OCI-LY3 (cell line): ENCODE measurements around the gene PFN1.
"Not testable (repeated sequence)": the region's sequence is repeated elsewhere in the genome, so short reads cannot be mapped to it uniquely, and the experiment has no call there.

Experiments
- H2AFZ ChIP-seq: fragments of 200-600, 300-600 bp; shearing (Covaris generic); 2 replicates; pipeline ENCODE4 v1.6.0; 2014; ENCODE audit warnings: antibody characterized with exemption, low read depth, low read length
- H3K27ac ChIP-seq: fragments of 200-600, 300-600 bp; sonication (generic); 2 replicates; pipeline ENCODE4 v1.5.1; 2014; ENCODE audit warnings: mild to moderate bottlenecking, low read length, moderate library complexity, mixed read lengths
- H3K27me3 ChIP-seq: fragments of 200-600, 300-600 bp; sonication (generic); 2 replicates; pipeline ENCODE4 v1.6.1; 2014; ENCODE audit warnings: low read depth, low read length, mixed read lengths
- H3K36me3 ChIP-seq: fragments of 200-600, 300-600 bp; sonication (generic); replicated peaks from 2 replicates; pipeline ENCODE3; 2014; ENCODE audit warnings: low read depth, low read length, mixed read lengths
- H3K4me1 ChIP-seq: fragments of 300-600, 200-600 bp; sonication (generic); 2 replicates; pipeline ENCODE4 v1.6.1; 2014; ENCODE audit warnings: low read length, mixed read lengths
- H3K4me2 ChIP-seq: fragments of 200-600, 300-600 bp; sonication (generic); 2 replicates; pipeline ENCODE4 v1.6.1; 2014; ENCODE audit warnings: low read length, mixed read lengths
- H3K4me3 ChIP-seq: fragments of 300-600, 200-600 bp; sonication (generic); 2 replicates; pipeline ENCODE4 v1.5.1; 2014; ENCODE audit warnings: antibody characterized with exemption, mild to moderate bottlenecking, low read length, moderate library complexity
- H3K79me2 ChIP-seq: fragments of 300-600, 200-600 bp; shearing (Covaris generic); 2 replicates; pipeline ENCODE4 v1.6.1; 2014; ENCODE audit warnings: mild to moderate bottlenecking, low read length, mixed read lengths
- H3K9ac ChIP-seq: fragments of 300-600, 200-600 bp; shearing (Covaris generic); 2 replicates; pipeline ENCODE4 v1.6.0; 2014; ENCODE audit warnings: mild to moderate bottlenecking, low read length, moderate library complexity
- H3K9me3 ChIP-seq: fragments of 200-600, 300-600 bp; shearing (Covaris generic); 2 replicates; pipeline ENCODE4 v1.6.1; 2014; ENCODE audit warnings: low read length, mixed read lengths; ENCODE audit not compliant: insufficient read depth
- H4K20me1 ChIP-seq: fragments of 200-600, 300-600 bp; sonication (generic); 2 replicates; pipeline ENCODE4 v1.6.1; 2016; ENCODE audit warnings: low read length, mixed read lengths; ENCODE audit not compliant: insufficient read depth
- CTCF ChIP-seq: fragments of 200-600, 300-600 bp; sonication (generic); IDR thresholded peaks from 2 replicates; pipeline ENCODE4 v1.5.1; 2014; ENCODE audit warnings: antibody characterized with exemption, low read length, low read depth
- EZH2phosphoT487 ChIP-seq: fragments of 200-600 bp; shearing (Covaris generic); IDR thresholded peaks from 2 replicates; pipeline ENCODE4 v1.6.1; 2018; ENCODE audit warnings: antibody characterized with exemption, mixed run types, low read depth

PFN1 gene

GRCh38 chr17:4932756-4933155, 15.6 kb downstream of the PFN1 start:
- no peaks in the 10 kb centered on the region for H4K20me1 ChIP-seq
- no peak for TF ChIP-seq EZH2phosphoT487
- TF ChIP-seq CTCF: no peak
- no peak overlapping the region for H3K27ac ChIP-seq
- H3K4me3 ChIP-seq: no peak overlapping the region
- no peaks in the 10 kb centered on the region for H3K9me3 ChIP-seq
- H3K79me2 ChIP-seq: no peaks in the 10 kb centered on the region
- no peak overlapping the region for H3K9ac ChIP-seq
- no peak overlapping the region for H2AFZ ChIP-seq
- no peaks in the 10 kb centered on the region for H3K4me1 ChIP-seq
- no peaks in the 10 kb centered on the region for H3K27me3 ChIP-seq
- no peak overlapping the region for H3K4me2 ChIP-seq
- peaks cover 4% of the 10 kb centered on the region for H3K36me3 ChIP-seq

- TF ChIP-seq EZH2phosphoT487: no peak
- TF ChIP-seq CTCF: no peak
- Histone ChIP-seq H3K79me2 (no peaks in the 10 kb centered on the region), H3K9ac (no peak within 1 kb of the TSS), H3K27ac (no peak within 1 kb of the TSS), H4K20me1 (no peaks in the 10 kb centered on the region), H2AFZ (no peak within 1 kb of the TSS), H3K36me3 (no peaks in the 10 kb centered on the region), H3K4me2 (no peak within 1 kb of the TSS), H3K27me3 (no peaks in the 10 kb centered on the region), H3K4me1 (no peaks in the 10 kb centered on the region), H3K9me3 (no peaks in the 10 kb centered on the region), H3K4me3 (no peak within 1 kb of the TSS)
Observed at GRCh38 chr17:4931963-4932362, 16.4 kb downstream of the PFN1 start, which contains the start of gene GP1BA. Gene GP1BA, plus strand, starts transcription at chr17:4932277. Its CDS starts 328 bp downstream, at chr17:4932605.

- Histone ChIP-seq H3K9ac (no peak overlapping the region), H2AFZ (no peak overlapping the region), H3K9me3 (no peaks in the 10 kb centered on the region), H3K36me3 (no peaks in the 10 kb centered on the region), H3K4me3 (no peak overlapping the region), H3K4me2 (no peak overlapping the region), H3K79me2 (no peaks in the 10 kb centered on the region), H3K27ac (no peak overlapping the region), H4K20me1 (no peaks in the 10 kb centered on the region), H3K27me3 (no peaks in the 10 kb centered on the region), H3K4me1 (no peaks in the 10 kb centered on the region)
- TF ChIP-seq CTCF: no peak
- TF ChIP-seq EZH2phosphoT487: no peak
Observed at GRCh38 chr17:4928881-4929280, 19.4 kb downstream of the PFN1 start.

- not testable (repeated sequence) for H3K27ac ChIP-seq, H3K27me3 ChIP-seq, H4K20me1 ChIP-seq, H3K79me2 ChIP-seq, H3K36me3 ChIP-seq, H3K4me2 ChIP-seq, H3K4me1 ChIP-seq, H3K4me3 ChIP-seq, H2AFZ ChIP-seq, H3K9ac ChIP-seq, H3K9me3 ChIP-seq
Observed at GRCh38 chr17:4926577-4927335, 21.6 kb downstream of the PFN1 start.
